PC-3 (cell line): ENCODE data around the gene KRTAP3-2. TPM values are rescaled to one million over a fixed set of nuclear protein-coding genes. Genes with fewer than 3 reads are reported as not detected.

Experiments
- ATAC-seq: fragments of 200-7000 bp; cut with Tn5 transposase; 2 replicates; pipeline ENCODE4 v1.9.1; 2020; ENCODE audit warnings: mild to moderate bottlenecking, moderate library complexity
- BruUV-seq: library from RNA; stranded (reverse); fragments of 400-500 nt; replicated peaks from 2 replicates; lab custom pipeline; 2021; lab: Mats Ljungman, UMichigan
- CTCF ChIA-PET: fragments of 300-600 bp; sonication (Branson Sonifier 250); formaldehyde crosslinking; loops from one replicate; lab custom pipeline; 2022; ENCODE audit warnings: antibody characterized with exemption; lab: Charles Lee
- POLR2A ChIA-PET: fragments of 300-600 bp; sonication (Branson Sonifier 250); formaldehyde crosslinking; loops from one replicate; lab custom pipeline; 2022; ENCODE audit warnings: antibody characterized with exemption; ENCODE audit not compliant: unreplicated experiment; lab: Charles Lee
- DNase-seq: peaks from one replicate; pipeline ENCODE4 v3.0.0-alpha.2; 2015
- H2AFZ ChIP-seq: fragments of 300-600 bp; sonication (generic); 2 replicates; pipeline ENCODE4 v1.6.0; 2016; ENCODE audit warnings: antibody characterized with exemption, low read length
- H3F3A ChIP-seq: fragments of 300-600 bp; sonication (generic); one replicate; pipeline ENCODE4 v1.6.0; 2017; ENCODE audit warnings: antibody characterized with exemption, low read length, control low read depth, mild to moderate bottlenecking; ENCODE audit not compliant: unreplicated experiment
- H3K27ac ChIP-seq: fragments of 300-600 bp; sonication (generic); 2 replicates; pipeline ENCODE4 v1.5.1; 2016; ENCODE audit warnings: mild to moderate bottlenecking, low read length
- H3K27me3 ChIP-seq: fragments of 300-600 bp; sonication (generic); 2 replicates; pipeline ENCODE4 v1.6.1; 2016; ENCODE audit warnings: low read length, mixed read lengths
- H3K36me3 ChIP-seq: fragments of 300-600 bp; sonication (generic); 2 replicates; pipeline ENCODE4 v1.6.1; 2016; ENCODE audit warnings: low read depth, mixed run types, low read length, mixed read lengths
- H3K4me1 ChIP-seq: fragments of 300-600 bp; sonication (generic); 2 replicates; pipeline ENCODE4 v1.5.1; 2016; ENCODE audit warnings: low read length; ENCODE audit not compliant: insufficient read depth
- H3K4me2 ChIP-seq: fragments of 300-600 bp; sonication (generic); 2 replicates; pipeline ENCODE4 v1.6.0; 2016; ENCODE audit warnings: low read length
- H3K4me3 ChIP-seq: fragments of 300-600 bp; sonication (generic); 2 replicates; pipeline ENCODE4 v1.5.1; 2016; ENCODE audit warnings: mild to moderate bottlenecking, low read length, mixed read lengths
- H3K79me2 ChIP-seq: fragments of 300-600 bp; sonication (generic); 2 replicates; pipeline ENCODE4 v1.6.1; 2017; ENCODE audit warnings: low read length, mixed read lengths
- H3K9ac ChIP-seq: fragments of 300-600 bp; sonication (generic); 2 replicates; pipeline ENCODE4 v1.6.0; 2016; ENCODE audit warnings: mild to moderate bottlenecking, low read length
- H3K9me2 ChIP-seq: fragments of 300-600 bp; sonication (generic); replicated peaks from 2 replicates; pipeline ENCODE4 v1.6.1; 2016; ENCODE audit warnings: mixed run types, low read length, mixed read lengths
- H3K9me3 ChIP-seq: fragments of 300-600 bp; sonication (generic); 2 replicates; pipeline ENCODE4 v1.6.1; 2016; ENCODE audit warnings: low read length, mixed read lengths
- H4K20me1 ChIP-seq: fragments of 300-600 bp; sonication (generic); 2 replicates; pipeline ENCODE4 v1.6.1; 2016; ENCODE audit warnings: low read length, mixed read lengths
- EZH2 ChIP-seq: fragments of 300-600 bp; sonication (generic); IDR thresholded peaks from one replicate; pipeline ENCODE4 v1.6.1; 2017; ENCODE audit warnings: antibody characterized with exemption, mild to moderate bottlenecking, low read length; ENCODE audit not compliant: unreplicated experiment
- EZH2phosphoT487 ChIP-seq: fragments of 300-600 bp; sonication (generic); IDR thresholded peaks from 2 replicates; pipeline ENCODE4 v1.6.1; 2018; ENCODE audit warnings: mild to moderate bottlenecking, antibody characterized with exemption, low read length, borderline replicate concordance
- intact Hi-C: fragments of 100-400 bp; cut with micrococcal nuclease; formaldehyde crosslinking; loops from 2 replicates; pipeline ENCODE4 v1.9.0; 2023
- total RNA-seq: library from RNA; depleted of rRNA; stranded (reverse); fragments of >200 nt; gene quantifications from 2 replicates; pipeline ENCODE4 v1.2.3, GENCODE V29; 2014
- TF ChIP-seq, protein P1 (sequence below): fragments of 300-600 bp; sonication (generic); conservative IDR thresholded peaks from 2 replicates; pipeline ENCODE4 v1.5.1; 2017; ENCODE audit warnings: antibody characterized with exemption, low read depth, mild to moderate bottlenecking, low read length

Gene KRTAP3-2
- total RNA-seq, 1 experiment from 2014 or later = not detected

DNA sequence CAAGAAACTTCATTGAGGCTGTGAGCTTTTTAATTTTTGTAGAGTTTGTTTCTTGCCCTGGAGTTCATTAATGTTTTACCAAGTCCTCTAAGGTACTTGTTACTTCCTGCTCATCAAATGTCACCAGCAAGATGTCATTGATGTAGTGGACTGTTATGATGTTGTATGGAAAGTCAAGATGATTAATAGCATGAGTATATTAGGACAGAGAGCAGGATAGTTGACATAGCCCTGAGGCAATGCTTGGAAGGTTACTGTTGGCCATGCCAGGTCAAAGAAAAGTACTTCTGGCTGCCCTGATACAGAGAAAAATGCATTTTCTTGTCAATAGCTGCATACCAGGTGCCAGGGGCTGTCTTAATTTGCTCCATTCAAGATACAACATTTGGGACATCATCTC is 20.6 kb upstream of the KRTAP3-2 start:
- peaks cover 4% of the 10 kb centered on the region; the same call in 1 of the 2 replicates for H3K4me1 ChIP-seq
- no peaks in the 10 kb centered on the region for H3K27me3 ChIP-seq
- peak; percentile 45; the same call in 1 of the 2 replicates for ATAC-seq
- no peak overlapping the region for H3K4me2 ChIP-seq
- no peaks in the 10 kb centered on the region for H3K9me2 ChIP-seq
- H3K9me3 ChIP-seq = no peaks in the 10 kb centered on the region
- TF ChIP-seq, protein P1, sequence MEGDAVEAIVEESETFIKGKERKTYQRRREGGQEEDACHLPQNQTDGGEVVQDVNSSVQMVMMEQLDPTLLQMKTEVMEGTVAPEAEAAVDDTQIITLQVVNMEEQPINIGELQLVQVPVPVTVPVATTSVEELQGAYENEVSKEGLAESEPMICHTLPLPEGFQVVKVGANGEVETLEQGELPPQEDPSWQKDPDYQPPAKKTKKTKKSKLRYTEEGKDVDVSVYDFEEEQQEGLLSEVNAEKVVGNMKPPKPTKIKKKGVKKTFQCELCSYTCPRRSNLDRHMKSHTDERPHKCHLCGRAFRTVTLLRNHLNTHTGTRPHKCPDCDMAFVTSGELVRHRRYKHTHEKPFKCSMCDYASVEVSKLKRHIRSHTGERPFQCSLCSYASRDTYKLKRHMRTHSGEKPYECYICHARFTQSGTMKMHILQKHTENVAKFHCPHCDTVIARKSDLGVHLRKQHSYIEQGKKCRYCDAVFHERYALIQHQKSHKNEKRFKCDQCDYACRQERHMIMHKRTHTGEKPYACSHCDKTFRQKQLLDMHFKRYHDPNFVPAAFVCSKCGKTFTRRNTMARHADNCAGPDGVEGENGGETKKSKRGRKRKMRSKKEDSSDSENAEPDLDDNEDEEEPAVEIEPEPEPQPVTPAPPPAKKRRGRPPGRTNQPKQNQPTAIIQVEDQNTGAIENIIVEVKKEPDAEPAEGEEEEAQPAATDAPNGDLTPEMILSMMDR = no peak
- TF ChIP-seq EZH2phosphoT487 (no peak), EZH2 (no peak)
- BruUV-seq = no TSS peak
- no peaks in the 10 kb centered on the region for H3K36me3 ChIP-seq
- no peaks in the 10 kb centered on the region for H3F3A ChIP-seq
- intact Hi-C loops = no loop called here
- H4K20me1 ChIP-seq = no peaks in the 10 kb centered on the region
- ChIA-PET CTCF (no interaction called here), POLR2A (interaction anchor here (0.6 to 0.7 kb wide), 2 partner anchors 78 to 168 kb away, joined by 3 to 5 read pairs; no protein-coding TSS in a partner anchor)
- no peaks in the 10 kb centered on the region for H3K79me2 ChIP-seq
- DNase-seq = peak; percentile 60
- H3K27ac ChIP-seq = no peak overlapping the region
- H3K4me3 ChIP-seq = no peak overlapping the region
- no peak overlapping the region for H3K9ac ChIP-seq
- no peak overlapping the region for H2AFZ ChIP-seq

GRCh38 chr17:41019415-41019814 is 19.7 kb upstream of the KRTAP3-2 start:
- no TSS peak for BruUV-seq
- Histone ChIP-seq H3K9ac (no peak overlapping the region), H3F3A (no peaks in the 10 kb centered on the region), H3K9me3 (no peaks in the 10 kb centered on the region), H3K9me2 (no peaks in the 10 kb centered on the region), H3K27ac (no peak overlapping the region), H2AFZ (no peak overlapping the region), H3K4me2 (no peak overlapping the region), H4K20me1 (no peaks in the 10 kb centered on the region), H3K36me3 (no peaks in the 10 kb centered on the region), H3K79me2 (no peaks in the 10 kb centered on the region), H3K4me3 (no peak overlapping the region), H3K4me1 (peaks cover 4% of the 10 kb centered on the region), H3K27me3 (no peaks in the 10 kb centered on the region)
- CTCF ChIA-PET = no interaction called here
- POLR2A ChIA-PET = no interaction called here
- intact Hi-C loops = no loop called here
- no peak for ATAC-seq
- TF ChIP-seq EZH2 = no peak
- TF ChIP-seq, protein P1 = no peak
- no peak for TF ChIP-seq EZH2phosphoT487
- DNase-seq = no peak

- Histone ChIP-seq H3K36me3 (no peaks in the 10 kb centered on the region), H3K27me3 (no peaks in the 10 kb centered on the region), H3K9ac (no peak overlapping the region), H3F3A (no peaks in the 10 kb centered on the region), H3K27ac (no peak overlapping the region), H3K4me2 (no peak overlapping the region), H3K4me3 (no peak overlapping the region), H3K4me1 (peaks cover 12% of the 10 kb centered on the region), H3K9me3 (no peaks in the 10 kb centered on the region), H4K20me1 (no peaks in the 10 kb centered on the region), H2AFZ (no peak overlapping the region), H3K9me2 (no peaks in the 10 kb centered on the region), H3K79me2 (no peaks in the 10 kb centered on the region)
- DNase-seq = no peak
- CTCF ChIA-PET = no interaction called here
- no peak for ATAC-seq
- no peak for TF ChIP-seq EZH2
- TF ChIP-seq, protein P1 = no peak
- no peak for TF ChIP-seq EZH2phosphoT487
- intact Hi-C loops = no loop called here
- no TSS peak for BruUV-seq
- POLR2A ChIA-PET = no interaction called here
Measured at GRCh38 chr17:41018541-41018940, 18.8 kb upstream of the KRTAP3-2 start.
